Heart left ventricle (tissue), 13 donors: ENCODE results near the gene MAN2B2.

ENCODE experiments used
- POLR2A ChIP-seq, 2 donors: fragments of 450-650 bp; IDR thresholded peaks; one replicate each; pipeline ENCODE4 v1.6.1; 2017; ENCODE audit warnings: antibody characterized with exemption in 2 of 2, mild to moderate bottlenecking in 2 of 2, moderate library complexity in 2 of 2
- TF ChIP-seq, protein P1 (sequence below), 12 donors: fragments of 200-600 bp; sonication (generic) in 4 of 12; IDR thresholded peaks; one replicate each; pipeline versions ENCODE4 v1.5.0 to v1.8.0; 2018 to 2022; ENCODE audit warnings: antibody characterized with exemption in 12 of 12, mild to moderate bottlenecking in 5 of 12
- donor health status: ischemic (EF 13 %, LVEDD 7.1; RV severe dilation, severe dysfunction).
- donor health status: DM: no; HTN: yes; CAD: no.
- donor health status: DM: no; HTN: no; CAD: no.
- donor health status: ischemic (EF 25% LVEDD 6.9; RV normal size, moderate dysfunction).
- donor health status: ischemic (EF 25% LVEDD 5.7; RV mildly dilated, moderate dysfunction).
- donor health status: ischemic (EF 35%, LVEDD 5.7; RV mildly dilated, moderate dysfunction).
- donor health status: nonischemic (EF 11% LVEDD 7.7; RV severe dilation, severe dysfunction).
- donor health status: DM: yes; HTN: yes; CAD: no.
- donor health status: PGD.
- donor health status: ischemic (EF 29% LVEDD 5.4; RV normal size, mild dysfunction).
- donor health status: nonischemic (EF 23%, LVEDD 6.1; RV moderate dilation, normal function).

DNA sequence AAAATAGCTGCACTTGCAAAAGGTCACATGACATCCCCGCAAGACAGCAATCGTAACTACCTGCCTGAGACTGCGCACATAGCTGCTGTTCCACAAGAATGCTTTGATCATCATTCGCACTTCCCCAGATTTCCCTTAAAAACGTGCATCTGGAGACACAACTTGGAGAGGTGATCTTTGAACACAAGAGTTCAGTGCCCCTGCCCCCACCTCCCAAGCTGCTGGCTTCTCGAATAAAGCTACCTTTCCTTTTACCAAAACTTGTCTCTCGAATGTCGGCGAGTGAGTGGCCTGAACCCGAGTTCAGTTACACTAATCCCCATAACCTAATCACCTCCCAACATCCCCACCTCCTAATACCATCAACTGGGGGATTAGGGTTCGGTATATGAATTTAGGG lies 51.1 kb downstream of the MAN2B2 start:
- TF ChIP-seq, protein P1, sequence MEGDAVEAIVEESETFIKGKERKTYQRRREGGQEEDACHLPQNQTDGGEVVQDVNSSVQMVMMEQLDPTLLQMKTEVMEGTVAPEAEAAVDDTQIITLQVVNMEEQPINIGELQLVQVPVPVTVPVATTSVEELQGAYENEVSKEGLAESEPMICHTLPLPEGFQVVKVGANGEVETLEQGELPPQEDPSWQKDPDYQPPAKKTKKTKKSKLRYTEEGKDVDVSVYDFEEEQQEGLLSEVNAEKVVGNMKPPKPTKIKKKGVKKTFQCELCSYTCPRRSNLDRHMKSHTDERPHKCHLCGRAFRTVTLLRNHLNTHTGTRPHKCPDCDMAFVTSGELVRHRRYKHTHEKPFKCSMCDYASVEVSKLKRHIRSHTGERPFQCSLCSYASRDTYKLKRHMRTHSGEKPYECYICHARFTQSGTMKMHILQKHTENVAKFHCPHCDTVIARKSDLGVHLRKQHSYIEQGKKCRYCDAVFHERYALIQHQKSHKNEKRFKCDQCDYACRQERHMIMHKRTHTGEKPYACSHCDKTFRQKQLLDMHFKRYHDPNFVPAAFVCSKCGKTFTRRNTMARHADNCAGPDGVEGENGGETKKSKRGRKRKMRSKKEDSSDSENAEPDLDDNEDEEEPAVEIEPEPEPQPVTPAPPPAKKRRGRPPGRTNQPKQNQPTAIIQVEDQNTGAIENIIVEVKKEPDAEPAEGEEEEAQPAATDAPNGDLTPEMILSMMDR (IDR thresholded peaks at IDR 0.05) = no peak
- no peak for TF ChIP-seq POLR2A (IDR thresholded peaks at IDR 0.05)
